CD14-positive monocyte (primary cell): ENCODE results near the gene ERFL. TPM values are rescaled to one million over a fixed set of nuclear protein-coding genes. Genes with fewer than 3 reads are reported as not detected.
A peak's percentile ranks its signal among the peaks of the same experiment; 100 is the strongest.
"Not testable (repeated sequence)": the region's sequence is repeated elsewhere in the genome, so short reads cannot be mapped to it uniquely, and the experiment has no call there.

Experiments used
- DNase-seq, 3 donors: peaks; one replicate each; pipeline ENCODE4 v3.0.0-alpha.2; 2011 to 2022
- H2AFZ ChIP-seq: 2 replicates; pipeline ENCODE4 v1.6.0; 2012; ENCODE audit warnings: mild to moderate bottlenecking, low read depth, low read length, inconsistent platforms; ENCODE audit not compliant: insufficient read depth, poor library complexity, severe bottlenecking
- H3K27ac ChIP-seq, 2 donors: 1 replicate in 1 of 2; 2 replicates in 1 of 2; pipeline ENCODE4 v1.5.1; 2012 to 2013; ENCODE audit warnings: low read length in 2 of 2, control low read depth in 1 of 2, inconsistent platforms in 1 of 2, low read depth in 1 of 2, mild to moderate bottlenecking in 1 of 2
- H3K27me3 ChIP-seq, 2 donors: one replicate each; pipeline versions ENCODE4 v1.6.0 to v1.6.1; 2011 to 2013; ENCODE audit warnings: low read length in 2 of 2; ENCODE audit not compliant: control insufficient read depth in 2 of 2, insufficient read depth in 2 of 2
- H3K36me3 ChIP-seq, 2 donors: replicated peaks in 1 of 2; 1 replicate in 1 of 2; 2 replicates in 1 of 2; pipeline versions ENCODE4 v1.5.1 to v1.6.1; 2012 to 2013; ENCODE audit warnings: low read length in 2 of 2, control low read depth in 1 of 2, inconsistent platforms in 1 of 2, mild to moderate bottlenecking in 1 of 2; ENCODE audit not compliant: insufficient read depth in 2 of 2, control insufficient read depth in 1 of 2
- H3K4me1 ChIP-seq, 2 donors: 1 replicate in 1 of 2; 2 replicates in 1 of 2; pipeline versions ENCODE4 v1.5.1 to v1.6.1; 2012 to 2013; ENCODE audit warnings: low read length in 2 of 2, control low read depth in 1 of 2, inconsistent platforms in 1 of 2, mild to moderate bottlenecking in 1 of 2, moderate library complexity in 1 of 2; ENCODE audit not compliant: insufficient read depth in 2 of 2, control insufficient read depth in 1 of 2
- H3K4me2 ChIP-seq: replicated peaks from 2 replicates; pipeline ENCODE3; 2012; ENCODE audit warnings: low read length, moderate library complexity, mild to moderate bottlenecking; ENCODE audit not compliant: poor library complexity, severe bottlenecking; ENCODE audit errors: extremely low read depth
- H3K4me3 ChIP-seq, 3 experiments: fragments of 200-600 bp in 1 of 3; sonication (generic) in 1 of 3; replicated peaks in 1 of 3; 1 replicate in 2 of 3; 2 replicates in 1 of 3; pipeline ENCODE4 v1.5.1; 2011 to 2013; ENCODE audit warnings: low read length in 3 of 3, mild to moderate bottlenecking in 3 of 3, control low read depth in 2 of 3, low read depth in 2 of 3, inconsistent platforms in 1 of 3, moderate library complexity in 1 of 3
- H3K79me2 ChIP-seq: 2 replicates; pipeline ENCODE4 v1.6.0; 2012; ENCODE audit warnings: mild to moderate bottlenecking, control low read depth, inconsistent platforms, low read length, moderate library complexity; ENCODE audit not compliant: insufficient read depth
- H3K9ac ChIP-seq: 2 replicates; pipeline ENCODE4 v1.6.0; 2017; ENCODE audit warnings: low read length, mild to moderate bottlenecking; ENCODE audit not compliant: insufficient read depth, poor library complexity, severe bottlenecking
- H3K9me3 ChIP-seq, 2 donors: replicated peaks in 1 of 2; 1 replicate in 1 of 2; 2 replicates in 1 of 2; pipeline versions ENCODE4 v1.5.1 to v1.6.1; 2012 to 2013; ENCODE audit warnings: low read length in 2 of 2, control low read depth in 1 of 2; ENCODE audit not compliant: control insufficient read depth in 1 of 2, insufficient read depth in 1 of 2
- H4K20me1 ChIP-seq: 2 replicates; pipeline ENCODE4 v1.6.0; 2012; ENCODE audit warnings: mild to moderate bottlenecking, low read length, control low read depth, moderate library complexity; ENCODE audit not compliant: insufficient read depth
- H3K27ac Mint-ChIP-seq, 7 donors: one replicate each; pipeline ENCODE4 v1.8.0; 2020; ENCODE audit warnings: mild to moderate bottlenecking in 7 of 7, mixed read lengths in 7 of 7, moderate library complexity in 6 of 7, inconsistent platforms in 2 of 7
- H3K27me3 Mint-ChIP-seq, 3 donors: one replicate each; pipeline ENCODE4 v1.8.0; 2021 to 2022; ENCODE audit warnings: low read depth in 3 of 3, mild to moderate bottlenecking in 3 of 3, mixed read lengths in 3 of 3, moderate library complexity in 3 of 3, inconsistent platforms in 1 of 3
- H3K36me3 Mint-ChIP-seq, 2 donors: one replicate each; pipeline ENCODE4 v1.8.0; 2020; ENCODE audit warnings: mixed read lengths in 2 of 2, inconsistent platforms in 1 of 2, mild to moderate bottlenecking in 1 of 2
- H3K4me1 Mint-ChIP-seq: one replicate; pipeline ENCODE4 v1.8.0; 2020; ENCODE audit warnings: mild to moderate bottlenecking, mixed read lengths
- H3K4me3 Mint-ChIP-seq, 2 donors: one replicate each; pipeline ENCODE4 v1.8.0; 2020; ENCODE audit warnings: mild to moderate bottlenecking in 2 of 2, mixed read lengths in 2 of 2, moderate library complexity in 1 of 2
- H3K9me3 Mint-ChIP-seq, 7 donors: one replicate each; pipeline ENCODE4 v1.8.0; 2020 to 2022; ENCODE audit warnings: mixed read lengths in 7 of 7, mild to moderate bottlenecking in 6 of 7, moderate library complexity in 6 of 7, inconsistent platforms in 2 of 7
- WGBS: methylation state at CpG from one replicate; pipeline ENCODE4 v1.1.5; 2013; ENCODE audit warnings: missing lambda C conversion rate; ENCODE audit not compliant: insufficient coverage; 5-methylcytosine and 5-hydroxymethylcytosine counted together
- intact Hi-C, 2 donors: fragments of 100-400 bp; cut with micrococcal nuclease; formaldehyde crosslinking; loops; one replicate each; pipeline versions ENCODE4 v1.15.0 to v1.15.1; 2023
- polyA plus RNA-seq, 3 donors: library from polyadenylated mRNA; depleted of rRNA in 1 of 3; unstranded in 2 of 3; stranded (reverse) in 1 of 3; fragments of 300-500 nt in 2 of 3; fragments of >200 nt in 1 of 3; fragmentation: Illumina TruSeq in 2 of 3; gene quantifications; 1 replicate in 2 of 3; 2 replicates in 1 of 3; pipeline ENCODE4 v1.2.3, GENCODE V29; 2012 to 2021
- TF ChIP-seq, protein P1 (sequence below): fragments of 200-600 bp; IDR thresholded peaks from one replicate; pipeline ENCODE4 v1.8.0; 2022; ENCODE audit warnings: antibody characterized with exemption, mild to moderate bottlenecking

The ERFL gene
- polyA plus RNA-seq, 3 donors, result not detected

DNA sequence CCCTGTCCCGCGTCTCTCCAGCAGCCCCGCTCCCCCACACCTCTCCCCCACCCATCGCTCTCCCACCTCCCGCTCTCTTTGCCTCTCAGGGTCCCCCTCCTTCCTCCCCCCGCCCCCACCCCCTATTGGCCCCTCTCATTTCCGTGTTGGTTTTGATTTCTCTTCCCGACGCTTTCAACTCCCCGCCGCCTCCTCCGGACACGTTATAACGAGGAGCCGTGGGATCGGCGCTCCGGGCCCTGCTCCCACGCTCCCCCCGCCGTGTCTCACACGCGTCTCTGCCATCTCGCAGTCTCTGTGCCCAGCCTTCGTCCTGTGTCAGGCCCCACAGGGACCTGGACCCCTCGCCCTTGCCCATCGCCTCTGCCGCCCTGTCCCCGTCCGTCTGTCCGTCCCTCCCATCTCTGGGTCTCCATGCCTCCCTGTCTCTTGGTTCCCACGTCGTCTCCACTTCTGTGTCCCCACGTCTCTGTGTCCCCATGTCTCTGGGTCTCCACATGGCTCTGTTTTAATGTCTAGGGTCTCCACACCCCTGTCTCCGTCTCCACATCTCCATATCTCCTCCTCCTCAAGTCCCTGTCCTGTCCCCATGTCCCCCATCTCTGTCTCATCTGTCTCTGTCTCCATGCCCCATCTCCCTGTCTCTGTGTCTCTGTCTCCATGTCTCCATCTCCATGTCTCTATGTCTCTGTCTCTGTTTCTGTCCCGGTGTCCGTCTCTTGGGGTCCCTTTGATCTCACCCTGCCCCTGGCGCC is 13.1 kb downstream of the ERFL start:
- DNase-seq, result no peak
- peaks cover 27% of the 10 kb centered on the region for H4K20me1 ChIP-seq
- intact Hi-C loops, result no loop called here
- no peak overlapping the region for H3K4me2 ChIP-seq
- H3K4me1 Mint-ChIP-seq, result peaks cover 15% of the 10 kb centered on the region
- 4% methylated on average over 32 of the region's 38 CpGs for WGBS
- H3K27me3 ChIP-seq, result peaks cover 29 to 71% of the 10 kb centered on the region in 2 donors
- peaks cover 0 to 42% (median 40%) of the 10 kb centered on the region in 3 donors for H3K27me3 Mint-ChIP-seq
- H3K36me3 Mint-ChIP-seq, result peaks cover 0 to 7% of the 10 kb centered on the region in 2 donors
- no peaks in the 10 kb centered on the region for H3K79me2 ChIP-seq
- H3K27ac Mint-ChIP-seq, result no peak overlapping the region
- no peak overlapping the region for H2AFZ ChIP-seq
- H3K27ac ChIP-seq, result no peak overlapping the region
- H3K36me3 ChIP-seq, result no peaks in the 10 kb centered on the region
- peak overlapping the region in 1 of 2 donors; percentile 58 for H3K4me3 Mint-ChIP-seq
- no peak overlapping the region for H3K9ac ChIP-seq
- peaks cover 0 to 16% of the 10 kb centered on the region in 2 donors for H3K9me3 ChIP-seq
- H3K4me3 ChIP-seq, result no peak overlapping the region
- H3K9me3 Mint-ChIP-seq, result peaks cover 0 to 8% (median 3%) of the 10 kb centered on the region in 7 donors
- no peaks in the 10 kb centered on the region for H3K4me1 ChIP-seq
- TF ChIP-seq, protein P1, sequence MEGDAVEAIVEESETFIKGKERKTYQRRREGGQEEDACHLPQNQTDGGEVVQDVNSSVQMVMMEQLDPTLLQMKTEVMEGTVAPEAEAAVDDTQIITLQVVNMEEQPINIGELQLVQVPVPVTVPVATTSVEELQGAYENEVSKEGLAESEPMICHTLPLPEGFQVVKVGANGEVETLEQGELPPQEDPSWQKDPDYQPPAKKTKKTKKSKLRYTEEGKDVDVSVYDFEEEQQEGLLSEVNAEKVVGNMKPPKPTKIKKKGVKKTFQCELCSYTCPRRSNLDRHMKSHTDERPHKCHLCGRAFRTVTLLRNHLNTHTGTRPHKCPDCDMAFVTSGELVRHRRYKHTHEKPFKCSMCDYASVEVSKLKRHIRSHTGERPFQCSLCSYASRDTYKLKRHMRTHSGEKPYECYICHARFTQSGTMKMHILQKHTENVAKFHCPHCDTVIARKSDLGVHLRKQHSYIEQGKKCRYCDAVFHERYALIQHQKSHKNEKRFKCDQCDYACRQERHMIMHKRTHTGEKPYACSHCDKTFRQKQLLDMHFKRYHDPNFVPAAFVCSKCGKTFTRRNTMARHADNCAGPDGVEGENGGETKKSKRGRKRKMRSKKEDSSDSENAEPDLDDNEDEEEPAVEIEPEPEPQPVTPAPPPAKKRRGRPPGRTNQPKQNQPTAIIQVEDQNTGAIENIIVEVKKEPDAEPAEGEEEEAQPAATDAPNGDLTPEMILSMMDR, result no peak

DNA sequence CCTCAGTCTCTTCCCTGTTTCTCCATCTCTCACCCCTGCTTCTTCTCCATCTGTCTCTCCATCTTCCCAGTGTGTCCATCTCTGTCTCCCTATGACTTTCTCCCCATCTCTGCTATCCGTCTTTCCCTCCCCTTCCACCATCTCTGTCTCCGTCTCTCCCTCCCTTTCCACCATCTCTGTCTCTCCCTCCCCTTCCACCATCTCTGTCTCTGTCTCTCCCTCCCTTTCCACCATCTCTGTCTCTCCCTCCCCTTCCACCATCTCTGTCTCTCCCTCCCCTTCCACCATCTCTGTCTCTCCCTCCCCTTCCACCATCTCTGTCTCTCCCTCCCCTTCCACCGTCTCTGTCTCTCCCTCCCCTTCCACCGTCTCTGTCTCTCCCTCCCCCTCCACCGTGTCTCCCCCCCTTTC is 13.8 kb downstream of the ERFL start:
- Mint-ChIP-seq H3K27me3 (peaks cover 0 to 43% (median 42%) of the 10 kb centered on the region in 3 donors), H3K4me1 (peaks cover 15% of the 10 kb centered on the region), H3K4me3 (peak overlapping the region in 1 of 2 donors; percentile 69), H3K27ac (peak overlapping the region in 1 of 7 donors; percentile 12)
- H3K36me3 ChIP-seq, H3K4me2 ChIP-seq, H3K9me3 Mint-ChIP-seq, H3K79me2 ChIP-seq, H3K4me1 ChIP-seq, H3K4me3 ChIP-seq, intact Hi-C loops, DNase-seq, H3K36me3 Mint-ChIP-seq, H2AFZ ChIP-seq, H3K27ac ChIP-seq, H3K9ac ChIP-seq: not testable (repeated sequence)
- Histone ChIP-seq H3K27me3 (peaks cover 29 to 71% of the 10 kb centered on the region in 2 donors), H3K9me3 (peaks cover 0 to 16% of the 10 kb centered on the region in 2 donors), H4K20me1 (peaks cover 35% of the 10 kb centered on the region)
- no CpG with 5 or more reads among the region's 5 CpGs for WGBS
